SK-N-SH (cell line): ENCODE measurements around the gene MRPL40. TPM values are rescaled to one million over a fixed set of nuclear protein-coding genes. Genes with fewer than 3 reads are reported as not detected.

Experiments used
- CTCF ChIA-PET: fragments of 300-600, 350-600 bp; formaldehyde crosslinking; extraction: SDS; loops from one replicate; lab custom pipeline; 2021; lab: Yijun Ruan, JAX
- POLR2A ChIA-PET: fragments of 350-600 bp; sonication (Branson Sonifier 250); formaldehyde crosslinking; extraction: SDS; loops from one replicate; lab custom pipeline; 2020; ENCODE audit warnings: antibody characterized with exemption, inconsistent platforms; lab: Yijun Ruan, JAX
- DNase-seq: peaks from one replicate; pipeline ENCODE4 v3.0.0; 2012
- H2AFZ ChIP-seq: fragments of 200-600 bp; sonication (generic); 2 replicates; pipeline ENCODE4 v1.8.1; 2016; ENCODE audit warnings: antibody characterized with exemption, mild to moderate bottlenecking, low read depth
- H3F3A ChIP-seq: fragments of 200-600 bp; sonication (generic); replicated peaks from 2 replicates; pipeline ENCODE3; 2016; ENCODE audit warnings: antibody characterized with exemption, mild to moderate bottlenecking; ENCODE audit not compliant: insufficient read depth
- H3K27ac ChIP-seq, 2 experiments: fragments of 200-500 bp in 1 of 2; fragments of 200-600 bp in 1 of 2; sonication (Bioruptor generic) in 1 of 2; sonication (generic), shearing (Covaris generic) in 1 of 2; 2 replicates each; pipeline versions ENCODE4 v1.5.1 to v1.6.1; 2014 to 2016; ENCODE audit warnings: low read depth in 2 of 2, inconsistent platforms in 1 of 2, low read length in 1 of 2, mild to moderate bottlenecking in 1 of 2, mixed read lengths in 1 of 2
- H3K27me3 ChIP-seq: fragments of 200-600 bp; sonication (generic), shearing (Covaris generic); 2 replicates; pipeline ENCODE4 v1.6.1; 2016; ENCODE audit warnings: mixed run types; ENCODE audit not compliant: insufficient read depth
- H3K36me3 ChIP-seq, 2 experiments: fragments of 200-500 bp in 1 of 2; fragments of 200-600 bp in 1 of 2; sonication (Bioruptor generic) in 1 of 2; sonication (generic) in 1 of 2; replicated peaks in 1 of 2; 2 replicates each; pipeline versions ENCODE3 to v1.5.1; 2014 to 2016; ENCODE audit warnings: low read length in 1 of 2, mild to moderate bottlenecking in 1 of 2; ENCODE audit not compliant: insufficient read depth in 2 of 2, control insufficient read depth in 1 of 2
- H3K4me1 ChIP-seq, 2 experiments: fragments of 200-500 bp in 1 of 2; fragments of 200-600 bp in 1 of 2; sonication (Bioruptor generic) in 1 of 2; sonication (generic), shearing (Covaris generic) in 1 of 2; 2 replicates each; pipeline versions ENCODE4 v1.5.1 to v1.6.1; 2014 to 2016; ENCODE audit warnings: low read depth in 1 of 2, low read length in 1 of 2, mixed run types in 1 of 2; ENCODE audit not compliant: insufficient read depth in 2 of 2, control insufficient read depth in 1 of 2
- H3K4me2 ChIP-seq: fragments of 200-600 bp; sonication (generic), shearing (Covaris generic); 2 replicates; pipeline ENCODE4 v1.6.1; 2017; ENCODE audit warnings: mixed run types
- H3K4me3 ChIP-seq, 2 experiments: fragments of 200-500 bp in 1 of 2; fragments of 200-600 bp in 1 of 2; sonication (Bioruptor generic) in 1 of 2; sonication (generic), shearing (Covaris generic) in 1 of 2; 2 replicates each; pipeline versions ENCODE4 v1.5.1 to v1.8.1; 2014 to 2016; ENCODE audit warnings: low read depth in 2 of 2, inconsistent platforms in 1 of 2, low read length in 1 of 2, mild to moderate bottlenecking in 1 of 2, mixed read lengths in 1 of 2, moderate library complexity in 1 of 2
- H3K79me2 ChIP-seq: fragments of 200-600 bp; sonication (generic); 2 replicates; pipeline ENCODE4 v1.8.1; 2017; ENCODE audit warnings: mild to moderate bottlenecking; ENCODE audit not compliant: insufficient read depth
- H3K9ac ChIP-seq: fragments of 200-600 bp; sonication (generic); 2 replicates; pipeline ENCODE4 v1.6.1; 2017; ENCODE audit warnings: mixed run types
- H3K9me2 ChIP-seq: fragments of 200-600 bp; sonication (generic); 2 replicates; pipeline ENCODE4 v1.6.1; 2017; ENCODE audit warnings: mixed run types
- H3K9me3 ChIP-seq: fragments of 200-600 bp; sonication (generic); 2 replicates; pipeline ENCODE4 v1.6.1; 2017; ENCODE audit warnings: mixed run types, mild to moderate bottlenecking, moderate library complexity
- H4K20me1 ChIP-seq: fragments of 200-600 bp; sonication (generic); 2 replicates; pipeline ENCODE4 v1.6.1; 2017; ENCODE audit warnings: mild to moderate bottlenecking, mixed run types; ENCODE audit not compliant: insufficient read depth
- ELF1 ChIP-seq: IDR thresholded peaks from 2 replicates; pipeline ENCODE4 v1.4.0; 2012
- EP300 ChIP-seq, 2 experiments: IDR thresholded peaks; 2 replicates each; pipeline versions ENCODE4 v1.4.0 to v1.6.1; 2012; ENCODE audit warnings: borderline replicate concordance in 1 of 2, low read depth in 1 of 2, low read length in 1 of 2
- EZH2phosphoT487 ChIP-seq: fragments of 200-600 bp; sonication (generic); IDR thresholded peaks from 2 replicates; pipeline ENCODE4 v1.6.1; 2017; ENCODE audit warnings: low read depth, mixed run types, mild to moderate bottlenecking, antibody characterized with exemption, moderate library complexity, borderline replicate concordance
- FOSL2 ChIP-seq: IDR thresholded peaks from 2 replicates; pipeline ENCODE4 v1.4.0; 2012; ENCODE audit warnings: low read depth, mild to moderate bottlenecking, moderate library complexity, borderline replicate concordance
- FOXM1 ChIP-seq: IDR thresholded peaks from 2 replicates; pipeline ENCODE4 v1.4.0; 2012; ENCODE audit warnings: low read depth, mild to moderate bottlenecking
- GABPA ChIP-seq: IDR thresholded peaks from 2 replicates; pipeline ENCODE4 v1.4.0; 2012; ENCODE audit warnings: low read depth, mild to moderate bottlenecking
- GATA2 ChIP-seq: sonication (generic); formaldehyde crosslinking; IDR thresholded peaks from 2 replicates; pipeline ENCODE4 v1.5.0; 2020; ENCODE audit warnings: mild to moderate bottlenecking, missing genetic modification reagents
- MEF2A ChIP-seq: IDR thresholded peaks from 2 replicates; pipeline ENCODE4 v1.4.0; 2012; ENCODE audit warnings: low read depth, borderline replicate concordance
- MXI1 ChIP-seq: IDR thresholded peaks from 2 replicates; pipeline ENCODE4 v1.6.1; 2012; ENCODE audit warnings: mild to moderate bottlenecking, low read depth, low read length, improper control_type of control experiment
- NFIC ChIP-seq: IDR thresholded peaks from 2 replicates; pipeline ENCODE4 v1.4.0; 2012; ENCODE audit warnings: borderline replicate concordance
- NRF1 ChIP-seq: IDR thresholded peaks from 2 replicates; pipeline ENCODE4 v1.6.1; 2012; ENCODE audit warnings: low read depth, mild to moderate bottlenecking, low read length
- REST ChIP-seq: IDR thresholded peaks from 2 replicates; pipeline ENCODE4 v1.6.1; 2012; ENCODE audit warnings: mild to moderate bottlenecking, low read depth, low read length, moderate library complexity
- RFX5 ChIP-seq: IDR thresholded peaks from 2 replicates; pipeline ENCODE4 v1.6.1; 2012; ENCODE audit warnings: mild to moderate bottlenecking, improper control_type of control experiment, low read length
- SIN3A ChIP-seq: IDR thresholded peaks from 2 replicates; pipeline ENCODE4 v1.6.1; 2012; ENCODE audit warnings: low read depth, mild to moderate bottlenecking, low read length, moderate library complexity, borderline replicate concordance
- SMC3 ChIP-seq: IDR thresholded peaks from 2 replicates; pipeline ENCODE4 v1.6.1; 2012; ENCODE audit warnings: low read depth, low read length, improper control_type of control experiment
- TEAD4 ChIP-seq: IDR thresholded peaks from 2 replicates; pipeline ENCODE4 v1.4.0; 2012; ENCODE audit warnings: mild to moderate bottlenecking, borderline replicate concordance; ENCODE audit not compliant: insufficient read depth
- YY1 ChIP-seq: IDR thresholded peaks from 2 replicates; pipeline ENCODE4 v1.4.0; 2012; ENCODE audit warnings: low read depth, mild to moderate bottlenecking
- ZBTB33 ChIP-seq: IDR thresholded peaks from 2 replicates; pipeline ENCODE4 v1.4.0; 2012; ENCODE audit warnings: low read depth, borderline replicate concordance
- WGBS: methylation state at CpG from one replicate; pipeline ENCODE4 v1.1.6; 2017; ENCODE audit warnings: low lambda C conversion rate; 5-methylcytosine and 5-hydroxymethylcytosine counted together
- polyA plus RNA-seq, 3 experiments: library from polyadenylated mRNA; depleted of rRNA; stranded (reverse); fragments of >200 nt; gene quantifications; 2 replicates each; pipeline ENCODE4 v1.2.3, GENCODE V29; 2012
- TF ChIP-seq, protein P1 (sequence below): IDR thresholded peaks from 2 replicates; pipeline ENCODE4; 2012
- TF ChIP-seq, protein P2 (sequence below): IDR thresholded peaks from 2 replicates; pipeline ENCODE4 v1.4.0; 2012; ENCODE audit warnings: low read depth

The MRPL40 gene
- polyA plus RNA-seq, 1 of the 3 experiments (the other 2 are of a cell fraction): 34.9 TPM

DNA sequence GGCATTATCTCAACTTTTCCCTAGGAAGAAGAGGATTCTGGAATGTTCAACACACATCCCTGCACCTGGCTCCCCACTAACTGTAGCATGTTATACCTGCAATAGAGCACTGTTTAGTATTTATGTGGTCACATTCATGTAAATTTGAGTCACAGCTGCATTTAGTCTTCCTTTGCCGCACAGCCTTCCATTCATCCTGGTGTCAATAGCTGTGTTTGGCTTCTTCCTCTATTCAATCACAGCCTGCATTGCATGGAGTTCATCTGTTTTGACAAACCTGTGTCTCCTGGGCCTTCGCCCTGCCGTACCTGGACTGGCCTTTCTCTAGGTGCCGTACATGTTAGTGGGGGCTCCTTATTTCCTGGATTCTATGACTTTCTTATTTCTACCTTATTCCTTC lies 19.2 kb downstream of the MRPL40 start:
- Histone ChIP-seq H3K4me1 (peaks cover 0 to 15% of the 10 kb centered on the region in 2 experiments; a peak in 1 of 4 replicates), H3K79me2 (peaks cover 10% of the 10 kb centered on the region), H3K9me3 (no peaks in the 10 kb centered on the region), H3K4me3 (no peak overlapping the region), H3K9ac (no peak overlapping the region), H3K4me2 (no peak overlapping the region), H3F3A (peaks cover 9% of the 10 kb centered on the region), H3K27me3 (no peaks in the 10 kb centered on the region), H3K27ac (no peak overlapping the region), H4K20me1 (no peaks in the 10 kb centered on the region), H3K36me3 (peaks cover 36 to 68% of the 10 kb centered on the region in 2 experiments), H3K9me2 (no peaks in the 10 kb centered on the region), H2AFZ (no peak overlapping the region)
- CTCF ChIA-PET: interaction anchor here (1.6 to 1.9 kb wide), 2 partner anchors 12 to 178 kb away, joined by 4 to 7 read pairs; no protein-coding TSS in a partner anchor
- TF ChIP-seq, protein P1, sequence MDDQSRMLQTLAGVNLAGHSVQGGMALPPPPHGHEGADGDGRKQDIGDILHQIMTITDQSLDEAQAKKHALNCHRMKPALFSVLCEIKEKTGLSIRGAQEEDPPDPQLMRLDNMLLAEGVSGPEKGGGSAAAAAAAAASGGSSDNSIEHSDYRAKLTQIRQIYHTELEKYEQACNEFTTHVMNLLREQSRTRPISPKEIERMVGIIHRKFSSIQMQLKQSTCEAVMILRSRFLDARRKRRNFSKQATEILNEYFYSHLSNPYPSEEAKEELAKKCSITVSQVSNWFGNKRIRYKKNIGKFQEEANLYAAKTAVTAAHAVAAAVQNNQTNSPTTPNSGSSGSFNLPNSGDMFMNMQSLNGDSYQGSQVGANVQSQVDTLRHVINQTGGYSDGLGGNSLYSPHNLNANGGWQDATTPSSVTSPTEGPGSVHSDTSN: no peak
- TF ChIP-seq MXI1 (no peak), RFX5 (no peak), REST (no peak), NRF1 (no peak), NFIC (no peak)
- POLR2A ChIA-PET: interaction anchor here (0.6 to 0.7 kb wide), 2 partner anchors 26 to 1424 kb away, joined by 3 read pairs; no protein-coding TSS in a partner anchor
- 94% methylated on average over 4 of the region's 4 CpGs for WGBS
- no peak for DNase-seq

DNA sequence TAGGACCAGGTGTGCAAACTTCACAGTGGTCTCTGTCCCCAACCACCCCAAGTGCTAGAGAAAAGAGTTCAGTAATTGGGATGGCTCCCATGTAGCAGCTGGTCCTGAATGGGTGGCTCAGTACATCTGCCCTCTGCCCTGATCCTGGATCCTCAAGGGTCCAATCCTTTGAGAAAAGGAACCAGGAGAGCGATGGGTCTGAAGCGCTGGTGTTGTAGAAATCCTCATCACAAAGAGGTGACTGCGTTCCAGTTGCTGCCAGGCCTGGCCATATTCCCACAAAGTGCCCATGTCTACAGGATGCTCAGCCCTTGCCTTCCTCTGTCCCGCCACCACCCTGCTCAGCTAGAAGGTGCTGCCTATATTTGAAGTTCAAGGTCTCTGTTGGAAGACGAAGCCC lies 21.4 kb downstream of the MRPL40 start:
- Histone ChIP-seq H2AFZ (no peak overlapping the region), H3K4me3 (no peak overlapping the region), H3K9me2 (no peaks in the 10 kb centered on the region), H3K36me3 (peaks cover 57 to 79% of the 10 kb centered on the region in 2 experiments), H3K4me2 (no peak overlapping the region), H3K9ac (no peak overlapping the region), H3K9me3 (no peaks in the 10 kb centered on the region), H4K20me1 (no peaks in the 10 kb centered on the region), H3F3A (peaks cover 9% of the 10 kb centered on the region), H3K27me3 (no peaks in the 10 kb centered on the region), H3K27ac (no peak overlapping the region), H3K79me2 (no peaks in the 10 kb centered on the region), H3K4me1 (peaks cover 0 to 4% of the 10 kb centered on the region in 2 experiments; a peak in 1 of 4 replicates)
- POLR2A ChIA-PET: no interaction called here
- WGBS: 95% methylated on average over 2 of the region's 5 CpGs
- CTCF ChIA-PET: no interaction called here
- no peak for DNase-seq
- TF ChIP-seq GABPA (no peak), MXI1 (no peak), MEF2A (no peak), NRF1 (no peak), ZBTB33 (no peak), YY1 (no peak), SMC3 (no peak), ELF1 (no peak), FOSL2 (no peak), EP300 (IDR thresholded peaks at IDR 0.05; ENCODE audit: borderline replicate concordance in 1 of 2, low read depth in 1 of 2, low read length in 1 of 2) (no peak), EZH2phosphoT487 (no peak), SIN3A (no peak), TEAD4 (no peak), FOXM1 (no peak), GATA2 (no peak)
- TF ChIP-seq, protein P1: no peak
- TF ChIP-seq, protein P2, sequence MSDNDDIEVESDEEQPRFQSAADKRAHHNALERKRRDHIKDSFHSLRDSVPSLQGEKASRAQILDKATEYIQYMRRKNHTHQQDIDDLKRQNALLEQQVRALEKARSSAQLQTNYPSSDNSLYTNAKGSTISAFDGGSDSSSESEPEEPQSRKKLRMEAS: no peak
